GM12864 (cell line): ENCODE results near the gene PPP1R14C.

ENCODE experiments used
- DNase-seq: peaks from one replicate; pipeline ENCODE4 v3.0.0-alpha.2; 2011; ENCODE audit warnings: low read depth
- H3K4me3 ChIP-seq: 2 replicates; pipeline ENCODE4 v1.5.1; 2011; ENCODE audit warnings: mild to moderate bottlenecking, low read depth, low read length, control low read depth
- TF ChIP-seq, protein P1 (sequence below): IDR thresholded peaks from 2 replicates; pipeline ENCODE4 v1.5.1; 2011; ENCODE audit warnings: low read depth, mild to moderate bottlenecking, moderate library complexity, low read length, control low read depth, inconsistent platforms; ENCODE audit errors: missing control alignments

Gene PPP1R14C

DNA sequence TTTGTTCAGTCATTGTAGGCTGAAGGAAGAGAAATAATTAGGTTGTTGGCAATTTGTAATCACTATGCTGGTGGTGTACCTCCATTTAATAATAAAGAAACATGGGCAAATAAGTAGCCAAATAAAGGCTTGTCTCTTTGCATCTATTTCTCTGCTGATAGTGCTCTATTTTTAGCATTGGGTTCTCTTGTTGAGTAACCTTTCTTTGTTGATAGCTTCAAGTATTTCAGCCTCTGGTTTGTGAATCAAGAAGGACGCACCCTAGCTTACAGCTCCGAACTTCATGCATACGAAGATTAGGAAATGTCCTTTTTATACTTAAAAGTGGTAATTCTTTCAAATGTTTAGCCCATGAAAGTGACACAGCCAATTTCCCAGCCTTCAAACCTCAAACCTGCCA, 2.6 kb downstream of the PPP1R14C start:
- no peak overlapping the region for H3K4me3 ChIP-seq
- TF ChIP-seq, protein P1, sequence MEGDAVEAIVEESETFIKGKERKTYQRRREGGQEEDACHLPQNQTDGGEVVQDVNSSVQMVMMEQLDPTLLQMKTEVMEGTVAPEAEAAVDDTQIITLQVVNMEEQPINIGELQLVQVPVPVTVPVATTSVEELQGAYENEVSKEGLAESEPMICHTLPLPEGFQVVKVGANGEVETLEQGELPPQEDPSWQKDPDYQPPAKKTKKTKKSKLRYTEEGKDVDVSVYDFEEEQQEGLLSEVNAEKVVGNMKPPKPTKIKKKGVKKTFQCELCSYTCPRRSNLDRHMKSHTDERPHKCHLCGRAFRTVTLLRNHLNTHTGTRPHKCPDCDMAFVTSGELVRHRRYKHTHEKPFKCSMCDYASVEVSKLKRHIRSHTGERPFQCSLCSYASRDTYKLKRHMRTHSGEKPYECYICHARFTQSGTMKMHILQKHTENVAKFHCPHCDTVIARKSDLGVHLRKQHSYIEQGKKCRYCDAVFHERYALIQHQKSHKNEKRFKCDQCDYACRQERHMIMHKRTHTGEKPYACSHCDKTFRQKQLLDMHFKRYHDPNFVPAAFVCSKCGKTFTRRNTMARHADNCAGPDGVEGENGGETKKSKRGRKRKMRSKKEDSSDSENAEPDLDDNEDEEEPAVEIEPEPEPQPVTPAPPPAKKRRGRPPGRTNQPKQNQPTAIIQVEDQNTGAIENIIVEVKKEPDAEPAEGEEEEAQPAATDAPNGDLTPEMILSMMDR = no peak
- no peak for DNase-seq

DNA sequence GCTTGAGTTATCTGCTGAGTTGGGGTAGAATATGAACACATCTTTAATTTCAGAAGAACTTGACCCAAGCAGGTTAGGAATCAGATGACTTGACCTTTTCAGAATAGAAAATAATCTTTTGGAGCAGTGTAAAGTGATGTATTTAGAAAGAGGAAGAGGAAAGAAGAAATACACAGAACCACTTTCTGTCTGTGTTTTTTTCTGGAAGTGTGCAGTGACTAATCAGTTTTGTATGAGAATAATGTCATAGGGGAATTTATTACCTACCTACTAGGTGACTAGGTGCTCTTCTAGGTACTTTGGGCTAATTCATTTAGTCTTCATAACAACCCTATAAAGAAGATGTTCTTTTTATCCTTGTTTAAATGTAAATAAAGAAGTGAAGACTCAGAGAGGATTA, 3.0 kb downstream of the PPP1R14C start:
- no peak for DNase-seq
- H3K4me3 ChIP-seq = no peak overlapping the region
- TF ChIP-seq, protein P1 = no peak

DNA sequence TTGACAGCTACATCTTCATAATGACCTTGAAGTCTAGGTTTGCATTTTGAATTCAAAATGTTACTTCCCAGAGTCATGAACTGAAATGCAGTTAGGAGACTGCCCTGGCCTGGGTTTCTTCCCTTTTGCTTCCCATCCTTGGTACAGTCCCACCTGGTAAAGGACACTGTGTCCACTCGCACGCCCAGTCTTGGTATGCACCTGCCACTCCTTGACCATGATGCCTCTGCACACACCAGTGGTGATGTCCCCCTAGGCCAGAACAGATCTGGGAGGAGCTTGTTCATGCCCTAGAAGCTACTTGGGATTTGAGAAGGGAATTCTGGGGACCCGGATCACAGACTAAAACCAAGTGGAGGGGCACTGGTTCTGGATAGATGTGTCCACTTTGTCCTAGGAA, 3.6 kb downstream of the PPP1R14C start:
- no peak for DNase-seq
- H3K4me3 ChIP-seq = no peak overlapping the region
- TF ChIP-seq, protein P1 = no peak

DNA sequence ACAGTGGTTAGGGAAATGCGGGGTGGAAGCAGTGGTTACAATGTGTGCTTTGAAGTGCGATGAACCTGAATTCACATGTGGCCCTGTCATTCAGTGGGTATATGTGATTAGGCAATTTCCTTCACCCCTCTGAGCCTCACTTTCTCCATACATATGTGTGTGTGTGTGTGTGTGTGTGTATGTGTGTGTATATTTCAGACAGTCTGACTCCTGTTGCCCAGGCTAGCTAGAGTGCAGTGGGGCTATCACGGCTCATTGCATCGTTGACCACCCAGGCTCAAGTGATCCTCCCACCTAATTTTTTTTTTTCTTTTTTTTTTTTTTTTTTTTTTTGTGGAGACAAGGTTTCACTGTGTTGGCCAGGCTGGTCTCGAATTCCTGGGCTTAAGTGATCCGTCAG, 6.3 kb downstream of the PPP1R14C start:
- DNase-seq = no peak
- no peak overlapping the region for H3K4me3 ChIP-seq
- TF ChIP-seq, protein P1 = no peak

DNA sequence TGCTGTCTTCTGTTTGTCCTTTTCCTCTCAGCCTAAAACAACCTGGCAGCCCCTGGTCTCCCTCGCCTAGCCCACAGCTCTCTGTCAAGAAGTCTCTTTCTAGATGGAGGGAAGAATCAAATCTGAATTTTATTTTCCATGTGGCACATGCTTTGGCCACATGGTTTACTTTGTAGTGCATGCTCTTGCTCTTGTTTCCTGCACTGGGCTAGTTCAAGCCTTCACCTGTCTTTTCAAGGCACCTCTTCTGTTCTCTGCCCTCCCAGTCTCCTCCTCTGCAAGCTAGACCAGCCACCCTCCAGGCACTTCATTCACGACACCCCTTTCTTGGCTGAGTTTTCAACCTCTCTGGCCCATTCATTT, 7.6 kb downstream of the PPP1R14C start:
- TF ChIP-seq, protein P1 = no peak
- no peak for DNase-seq
- H3K4me3 ChIP-seq = no peak overlapping the region

DNA sequence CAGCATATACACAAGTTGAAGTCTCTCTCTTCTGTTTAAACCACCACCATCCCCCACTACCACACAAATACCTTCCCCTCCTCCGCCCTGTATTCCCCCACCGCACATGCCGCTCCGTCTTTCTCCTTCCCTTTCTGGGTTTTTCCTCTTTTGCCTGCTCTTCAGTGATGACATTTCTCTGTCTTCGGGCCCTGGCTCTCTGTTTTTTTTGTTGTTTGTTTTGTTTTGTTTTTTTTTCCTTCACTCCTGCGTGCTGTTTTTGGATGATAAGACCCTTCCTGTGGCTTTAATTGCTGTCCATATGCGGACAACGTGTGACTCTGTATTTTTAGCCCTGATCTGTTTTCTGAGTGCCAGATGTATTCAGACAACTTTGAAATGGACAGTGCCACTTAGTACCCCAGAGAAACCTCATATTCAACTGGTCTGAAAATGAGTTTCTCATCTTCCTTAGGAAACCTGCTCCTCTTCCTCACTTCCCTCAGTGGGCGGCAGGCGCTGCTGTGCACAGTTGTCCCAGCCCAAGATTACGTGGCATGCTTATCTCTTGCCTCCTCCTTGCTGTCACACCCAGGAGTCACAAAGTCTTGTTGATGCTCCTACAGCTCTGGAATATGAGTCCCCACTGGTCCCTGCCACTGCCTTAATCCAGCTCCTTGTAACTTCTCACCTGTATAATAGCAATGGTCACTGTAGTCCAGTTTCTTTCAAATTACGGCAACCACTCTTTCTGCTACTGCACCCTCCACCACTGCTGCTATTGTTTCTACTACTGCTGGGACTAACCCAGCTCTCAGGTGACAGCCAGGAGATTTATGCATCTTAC, 8.2 kb downstream of the PPP1R14C start:
- TF ChIP-seq, protein P1 = no peak
- no peak for DNase-seq
- H3K4me3 ChIP-seq = no peak overlapping the region
